Measurements from ENCODE around the gene HACD1.
A peak's percentile ranks its signal among the peaks of the same experiment; 100 is the strongest.
"Not testable (repeated sequence)": the region's sequence is repeated elsewhere in the genome, so short reads cannot be mapped to it uniquely, and the experiment has no call there.

The HACD1 gene

GRCh38 chr10:17643339-17643754 lies 26.2 kb upstream of the HACD1 start:
- no peak for DNase-seq

DNA sequence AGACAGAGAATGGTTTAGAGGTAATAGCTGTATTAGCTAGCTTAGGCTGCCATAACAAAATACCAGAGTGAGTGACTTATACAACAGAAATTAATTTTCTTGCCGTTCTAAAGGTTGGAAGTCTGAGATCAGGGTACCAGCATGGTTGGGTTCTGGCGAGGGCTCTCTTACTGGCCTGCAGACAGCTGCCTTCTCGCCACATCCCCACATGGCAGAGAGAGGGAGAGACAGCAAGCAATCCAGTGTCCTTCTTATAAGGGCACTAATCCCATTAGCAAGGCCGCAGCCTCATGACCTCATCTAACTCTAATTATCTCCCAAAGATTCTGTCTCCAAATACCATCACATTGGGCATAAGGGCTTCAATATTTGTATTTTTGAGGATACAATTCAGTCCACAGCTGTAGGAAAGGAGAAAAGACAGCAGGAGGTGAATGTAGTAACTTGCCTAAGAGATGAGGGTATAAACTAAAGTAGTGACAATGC lies 23.2 kb upstream of the HACD1 start:
- DNase-seq, result no peak

DNA sequence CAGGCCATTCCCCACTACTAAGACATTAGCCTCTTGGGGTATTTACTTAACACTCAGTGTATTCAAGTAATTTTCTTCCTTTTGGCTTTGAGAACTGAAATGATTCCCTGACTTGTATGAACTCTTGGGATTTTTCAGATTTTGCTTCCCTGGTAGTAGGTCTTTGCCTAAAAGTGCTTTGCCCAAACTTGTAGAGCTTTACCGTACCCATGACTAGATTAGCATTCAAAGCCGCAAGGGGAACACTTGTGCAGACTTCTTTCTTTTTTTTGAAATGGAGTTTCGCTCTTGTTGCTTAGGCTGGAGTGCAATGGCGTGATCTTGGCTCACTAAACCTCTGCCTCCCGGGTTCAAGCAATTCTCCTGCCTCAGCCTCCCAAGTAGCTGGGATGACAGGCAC lies 20.7 kb upstream of the HACD1 start:
- DNase-seq, result no peak

DNA sequence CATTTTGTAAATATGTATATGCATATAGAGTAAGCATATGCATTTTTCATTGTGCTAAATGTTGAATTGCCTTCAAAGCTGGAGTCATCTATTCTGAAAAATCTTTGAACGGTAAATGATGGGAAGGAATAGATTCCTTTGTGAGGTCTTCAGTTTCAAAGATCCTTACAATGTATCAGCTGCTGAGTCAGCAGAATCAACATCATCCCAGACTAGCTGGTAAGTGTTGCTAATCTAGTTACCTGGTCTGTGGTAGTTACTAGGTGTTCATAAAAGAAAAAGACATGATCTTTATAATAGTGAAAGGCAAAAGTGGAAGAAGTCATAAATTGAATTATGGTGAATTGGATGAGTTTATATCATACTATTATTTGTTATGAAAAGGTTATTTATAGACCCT lies 16.2 kb upstream of the HACD1 start:
- DNase-seq, result no peak

DNA sequence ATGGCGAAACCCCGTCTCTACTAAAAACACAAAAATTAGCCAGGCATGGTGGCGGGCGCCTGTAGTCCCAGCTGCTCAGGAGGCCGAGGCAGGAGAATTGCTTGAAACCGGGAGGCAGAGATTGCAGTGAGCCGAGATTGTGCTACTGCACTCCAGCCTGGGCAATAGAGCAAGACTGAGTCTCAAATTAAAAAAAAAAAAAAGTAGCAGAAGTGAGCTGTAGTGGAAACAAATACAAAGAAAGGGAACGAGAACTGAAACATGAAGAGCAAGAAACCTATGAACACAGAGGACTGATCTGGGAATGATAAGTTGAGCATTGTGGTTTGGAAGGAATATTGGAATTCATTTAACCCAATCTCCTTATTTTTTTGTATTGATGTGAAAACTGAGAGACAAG lies 15.4 kb upstream of the HACD1 start:
- not testable (repeated sequence) for DNase-seq

GRCh38 chr10:17626656-17627055 lies 9.5 kb upstream of the HACD1 start:
- DNase-seq, result no peak

- DNase-seq, result no peak
These were observed 7.8 kb upstream of the HACD1 start for GRCh38 chr10:17624996-17625395.

DNA sequence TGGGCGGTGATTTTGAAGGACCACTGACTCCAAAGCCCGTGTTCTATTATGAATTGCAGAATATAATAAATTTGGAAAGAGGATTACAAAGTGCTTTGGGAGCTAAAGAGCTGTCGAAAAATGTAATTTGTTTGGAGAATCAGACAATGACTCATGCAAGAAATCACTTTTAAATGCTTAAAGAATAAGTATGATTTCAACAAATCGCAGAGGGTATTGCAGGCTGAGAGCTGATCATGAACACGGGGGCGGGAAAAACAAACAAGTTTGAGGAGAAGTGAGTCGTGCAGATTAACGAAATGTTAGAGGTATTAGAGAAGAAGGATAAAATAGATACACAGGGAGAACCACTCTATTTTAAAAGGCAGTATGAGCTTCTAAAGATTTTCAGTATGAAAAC lies 4.9 kb upstream of the HACD1 start:
- DNase-seq, result no peak

DNA sequence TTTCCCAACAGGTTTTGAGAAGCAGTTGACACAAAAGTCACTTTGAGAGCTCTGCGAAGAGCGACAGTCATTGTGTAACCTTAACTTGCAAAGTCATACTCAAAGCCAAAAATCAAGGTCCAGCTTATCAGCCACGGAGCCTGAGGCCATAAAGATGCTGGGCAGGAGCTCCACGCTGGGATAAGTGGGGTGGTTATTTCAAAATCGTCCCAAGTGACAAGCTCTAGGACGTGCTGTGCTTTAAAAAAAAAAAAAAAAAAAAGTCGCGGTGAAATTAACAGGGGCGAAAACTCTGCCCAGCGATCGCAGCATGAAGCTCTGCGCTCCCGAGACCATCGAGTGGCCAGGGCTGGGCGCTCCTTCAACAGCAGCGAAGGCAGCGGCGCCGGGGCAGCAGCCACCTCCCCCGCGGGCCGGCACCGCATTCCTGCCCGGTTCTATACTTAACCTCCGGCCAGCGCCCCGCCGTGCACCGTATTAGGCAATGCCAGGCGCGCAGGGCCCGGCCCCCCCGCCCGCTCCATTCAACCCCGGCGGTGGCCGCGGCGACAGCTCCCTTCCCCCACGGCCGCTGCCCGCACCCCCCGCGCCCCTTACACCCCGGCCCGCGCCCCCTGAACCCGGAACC lies 657 bp downstream of the HACD1 start:
- no peak for DNase-seq

DNA sequence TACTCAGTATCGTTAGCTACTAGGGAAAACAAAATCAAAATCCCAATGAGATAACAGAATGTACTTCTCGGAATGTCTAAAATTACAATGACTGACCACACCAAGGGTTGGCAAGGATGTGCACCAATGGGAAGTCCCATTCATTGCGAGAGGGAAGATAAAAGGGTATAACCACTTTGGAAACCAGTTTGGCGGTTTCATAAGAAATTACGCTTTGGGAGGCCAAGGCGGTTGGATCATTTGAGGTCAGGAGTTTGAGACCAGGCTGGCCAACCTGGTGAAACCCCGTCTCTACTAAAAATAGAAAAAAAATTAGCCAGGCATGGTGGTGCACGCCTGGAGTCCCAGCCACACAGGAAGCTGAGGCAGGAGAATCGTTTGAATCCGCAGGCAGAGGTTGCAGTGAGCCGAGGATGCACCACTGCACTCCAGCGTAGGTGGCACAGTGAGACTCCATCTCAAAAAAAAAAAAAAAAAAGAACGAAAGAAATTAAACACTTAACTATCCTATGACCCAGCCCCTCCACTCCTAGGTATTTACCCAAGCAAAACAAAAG lies 7.6 kb downstream of the HACD1 start:
- DNase-seq, result no peak

GRCh38 chr10:17607603-17608332 lies 9.4 kb downstream of the HACD1 start:
- DNase-seq, result peak; percentile 26

GRCh38 chr10:17607060-17607459 lies 10.1 kb downstream of the HACD1 start:
- no peak for DNase-seq

GRCh38 chr10:17606547-17607040 lies 10.6 kb downstream of the HACD1 start:
- no peak for DNase-seq

GRCh38 chr10:17605936-17606335 lies 11.2 kb downstream of the HACD1 start:
- no peak for DNase-seq

GRCh38 chr10:17599089-17599488 lies 18.1 kb downstream of the HACD1 start:
- peak; percentile 9 for DNase-seq

- DNase-seq, result no peak
These were observed 19.8 kb downstream of the HACD1 start for GRCh38 chr10:17597386-17597785.

GRCh38 chr10:17590969-17591645 lies 26.1 kb downstream of the HACD1 start:
- no peak for DNase-seq

- not testable (repeated sequence) for DNase-seq
These were observed 27.9 kb downstream of the HACD1 start for GRCh38 chr10:17589316-17589715.

DNA sequence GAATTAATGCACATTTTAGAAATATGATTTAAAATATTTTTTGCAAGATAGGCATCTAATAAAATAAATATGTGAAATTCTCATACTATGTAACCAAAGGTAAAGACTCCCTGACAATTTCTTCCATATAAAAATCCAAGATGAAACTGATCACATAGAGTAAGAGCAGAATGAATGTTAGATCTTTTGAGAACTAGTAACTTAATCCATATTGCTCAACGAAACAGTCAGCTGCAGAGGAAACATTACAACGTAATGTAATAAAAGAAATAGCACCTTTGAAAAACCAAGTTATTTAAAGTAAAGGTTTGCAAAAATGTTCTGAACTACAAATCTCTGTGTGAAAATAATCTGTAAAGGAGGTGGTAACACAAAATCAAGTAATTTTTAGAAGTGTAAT lies 28.8 kb downstream of the HACD1 start:
- DNase-seq, result no peak

- not testable (repeated sequence) for DNase-seq
These were observed 29.9 kb downstream of the HACD1 start for GRCh38 chr10:17587321-17587720.

DNA sequence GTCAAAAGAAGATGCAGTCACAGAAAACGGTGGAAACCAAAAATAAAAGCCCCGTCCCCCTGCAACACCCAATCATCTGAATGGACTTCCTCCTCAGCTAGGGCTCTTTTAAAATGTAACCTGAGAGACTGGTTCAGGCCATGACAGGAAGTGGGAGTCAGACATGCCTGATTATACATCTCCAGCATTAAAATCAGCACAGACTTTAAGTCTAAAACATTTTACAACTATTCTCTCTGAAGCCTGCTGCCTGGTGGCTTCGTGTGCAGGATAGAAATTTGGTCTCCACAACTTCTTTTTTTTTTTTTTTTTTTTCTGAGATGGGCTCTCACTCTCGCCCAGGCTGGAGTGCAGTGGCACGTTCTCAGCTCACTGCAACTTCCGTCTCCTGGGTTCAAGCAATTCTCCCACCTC lies 30.3 kb downstream of the HACD1 start:
- no peak for DNase-seq

DNA sequence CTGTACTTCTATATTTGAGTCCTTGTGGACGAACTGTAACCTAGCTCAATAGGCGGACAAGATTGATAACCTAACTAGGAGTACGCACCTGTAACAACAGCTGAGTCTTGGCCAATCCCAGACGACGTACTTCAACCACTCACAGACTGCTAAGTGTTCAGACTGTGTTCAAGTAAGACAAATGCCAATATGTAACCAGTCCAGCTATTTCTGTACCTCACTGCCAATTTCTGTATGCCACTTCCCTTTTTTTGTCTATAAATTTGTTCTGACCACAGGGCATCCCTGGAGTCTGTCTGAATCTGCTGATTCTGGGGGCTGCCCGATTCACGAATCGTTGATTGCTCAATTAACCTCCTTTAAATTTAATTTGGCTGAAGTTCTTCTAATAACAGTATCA lies 32.2 kb downstream of the HACD1 start:
- no peak for DNase-seq

DNA sequence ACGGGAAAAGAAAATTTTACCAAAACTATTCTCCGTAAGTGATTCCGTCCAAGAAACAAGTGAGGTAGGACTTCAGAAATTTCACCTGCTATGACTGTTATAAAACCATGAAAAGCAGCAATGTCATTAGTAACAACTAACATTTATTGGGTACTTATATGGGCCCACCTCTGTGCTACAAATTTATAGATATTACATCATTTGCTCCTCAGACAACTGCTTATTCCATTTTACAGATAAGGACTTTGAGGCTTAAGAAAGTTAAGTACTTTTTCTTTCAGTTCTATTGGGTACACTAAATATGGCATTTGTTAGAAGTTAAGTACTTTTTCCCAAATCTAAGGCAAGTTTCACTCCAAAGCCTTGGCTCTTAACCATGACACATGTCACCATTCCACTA lies 36.3 kb downstream of the HACD1 start:
- DNase-seq, result no peak

DNA sequence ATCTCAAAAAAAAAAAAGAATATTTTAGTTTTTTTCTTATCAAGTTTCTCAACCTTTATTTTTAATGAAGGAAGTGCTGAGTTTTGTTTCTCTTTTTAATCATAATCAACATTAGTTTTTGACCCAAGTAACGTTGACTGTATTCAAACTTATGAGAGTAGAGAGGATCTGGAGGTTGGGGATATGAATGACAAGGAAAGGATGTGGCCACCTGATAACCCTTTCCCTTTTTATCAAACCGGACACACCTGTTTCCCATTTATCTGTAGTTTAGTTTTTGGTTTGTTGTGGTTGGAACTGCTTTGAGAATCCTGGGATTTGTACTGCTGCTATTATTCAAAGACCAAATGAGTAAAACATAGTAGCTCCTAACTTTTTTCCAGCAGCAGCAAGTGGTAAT lies 38.6 kb downstream of the HACD1 start:
- no peak for DNase-seq
